Right lobe of liver (tissue), 6 donors: Measurements from ENCODE around the gene ABHD11. TPM values are rescaled to one million over a fixed set of nuclear protein-coding genes. Genes with fewer than 3 reads are reported as not detected.
A peak's percentile ranks its signal among the peaks of the same experiment; 100 is the strongest.

ENCODE experiments used
- ATAC-seq, 4 donors: fragments of 200-7000 bp; cut with Tn5 transposase; one replicate each; pipeline ENCODE4 v1.9.1; 2020; ENCODE audit warnings: mild to moderate bottlenecking in 4 of 4, moderate library complexity in 4 of 4
- DNase-seq, 3 donors: peaks; one replicate each; pipeline ENCODE4 v3.0.0-alpha.2; 2020
- H3K27ac ChIP-seq, 3 donors: fragments of 200-600 bp; one replicate each; pipeline ENCODE4 v1.8.0; 2022
- H3K27me3 ChIP-seq, 2 donors: fragments of 200-600 bp; one replicate each; pipeline ENCODE4 v1.8.0; 2022
- H3K36me3 ChIP-seq, 4 donors: fragments of 200-600 bp; sonication (generic) in 1 of 4; one replicate each; pipeline versions ENCODE4 v1.5.1 to v1.8.0; 2017 to 2022; ENCODE audit warnings: control low read depth in 1 of 4
- H3K4me1 ChIP-seq, 4 donors: fragments of 200-600 bp; sonication (generic) in 1 of 4; one replicate each; pipeline versions ENCODE4 v1.5.1 to v1.8.0; 2017 to 2022; ENCODE audit warnings: control low read depth in 1 of 4
- H3K4me3 ChIP-seq, 3 donors: fragments of 200-600 bp; one replicate each; pipeline ENCODE4 v1.8.0; 2022
- H3K9me3 ChIP-seq, 4 donors: fragments of 200-600 bp; sonication (generic) in 1 of 4; one replicate each; pipeline versions ENCODE4 v1.5.1 to v1.8.0; 2017 to 2022; ENCODE audit warnings: control low read depth in 1 of 4
- CTCF ChIP-seq, 4 donors: fragments of 200-600 bp in 3 of 4; fragments of 450-650 bp in 1 of 4; IDR thresholded peaks; one replicate each; pipeline versions ENCODE4 v1.5.1 to v1.8.0; 2016 to 2022; ENCODE audit warnings: antibody characterized with exemption in 4 of 4, mild to moderate bottlenecking in 2 of 4
- POLR2A ChIP-seq: fragments of 450-650 bp; IDR thresholded peaks from one replicate; pipeline ENCODE4 v1.6.1; 2017; ENCODE audit warnings: antibody characterized with exemption, mild to moderate bottlenecking
- WGBS: methylation state at CpG from one replicate; pipeline ENCODE4 v1.1.6; 2018; ENCODE audit warnings: low coverage, low lambda C conversion rate; ENCODE audit not compliant: insufficient coverage; ENCODE audit errors: missing lambda C conversion rate; 5-methylcytosine and 5-hydroxymethylcytosine counted together
- intact Hi-C, 2 donors: fragments of 100-400 bp; cut with DNase I; formaldehyde crosslinking; loops; one replicate each; pipeline versions ENCODE4 v1.11.2 to v1.14.1; 2022
- total RNA-seq, 6 experiments: library from RNA; depleted of rRNA in 2 of 6; stranded (reverse); fragments of >200 nt in 2 of 6; fragmentation: NEBNext Ultra II Directional in 3 of 6; extraction: Animal tissue kit (Norgen Biotek cat#: 25700) in 3 of 6; gene quantifications; one replicate each; pipeline versions ENCODE4 v1.1.0 to v1.2.4, GENCODE V29; 2016 to 2023
- donor health status: DM: no; HTN: yes; CAD: no.
- donor health status: DM: no; HTN: no; CAD: no.
- donor health status: DM: no; HTN: no; CAD: no.
- donor health status: DM: no; HTN: yes; CAD: no.
- donor health status: DM: no; HTN: yes; CAD: no.

Gene ABHD11
- total RNA-seq, 6 experiments from 2014 or later = 5.6 to 8.4 (median 7.0) TPM

- H3K4me3 ChIP-seq = no peak overlapping the region
- intact Hi-C loops = no loop called here
- no peaks in the 10 kb centered on the region for H3K27me3 ChIP-seq
- no peak for ATAC-seq
- TF ChIP-seq POLR2A = no peak
- no peak for TF ChIP-seq CTCF (IDR thresholded peaks at IDR 0.05)
- WGBS = 76% methylated on average over 5 of the region's 5 CpGs
- H3K9me3 ChIP-seq = no peaks in the 10 kb centered on the region
- no peaks in the 10 kb centered on the region for H3K36me3 ChIP-seq
- peak overlapping the region in 2 of 3 donors; percentile 30 to 47 for H3K27ac ChIP-seq
- peaks cover 0 to 8% (median 1%) of the 10 kb centered on the region in 4 donors for H3K4me1 ChIP-seq
- DNase-seq = no peak
Measured at GRCh38 chr7:73740771-73741170, 2.2 kb upstream of the ABHD11 start.

GRCh38 chr7:73740212-73740611 lies 1.6 kb upstream of the ABHD11 start:
- 85% methylated on average over 6 of the region's 7 CpGs for whole genome bisulfite sequencing
- Histone ChIP-seq H3K27ac (peak overlapping the region in 2 of 3 donors; percentile 30 to 47), H3K4me3 (no peak overlapping the region), H3K27me3 (no peaks in the 10 kb centered on the region), H3K9me3 (no peaks in the 10 kb centered on the region), H3K36me3 (no peaks in the 10 kb centered on the region), H3K4me1 (peaks cover 0 to 8% (median 1%) of the 10 kb centered on the region in 4 donors)
- no peak for DNase-seq
- no peak for ATAC-seq
- TF ChIP-seq POLR2A (no peak), CTCF (IDR thresholded peaks at IDR 0.05) (no peak)
- intact Hi-C loops = no loop called here

- 52% methylated on average over 9 of the region's 13 CpGs for WGBS
- intact Hi-C loops = loop anchor here in 1 of 2 donors (10.0 kb wide), 1 partner anchor 115 kb away; no protein-coding TSS in a partner anchor
- no peak for ATAC-seq
- TF ChIP-seq CTCF (IDR thresholded peaks at IDR 0.05) = no peak
- no peak for TF ChIP-seq POLR2A
- Histone ChIP-seq H3K9me3 (no peaks in the 10 kb centered on the region), H3K4me3 (peak overlapping the region; percentile 84 to 93 (median 91)), H3K36me3 (no peaks in the 10 kb centered on the region), H3K4me1 (peaks cover 0 to 8% (median 1%) of the 10 kb centered on the region in 4 donors), H3K27ac (peak overlapping the region; percentile 94 to 100 (median 96)), H3K27me3 (no peaks in the 10 kb centered on the region)
- DNase-seq = no peak
Measured at GRCh38 chr7:73739387-73739767, 775 bp upstream of the ABHD11 start.

- ATAC-seq (peak; percentile 8 to 29 (median 16)), DNase-seq (peak in 2 of 3 donors; percentile 67 to 68)
- Histone ChIP-seq H3K4me1 (peaks cover 0 to 8% (median 1%) of the 10 kb centered on the region in 4 donors), H3K27me3 (no peaks in the 10 kb centered on the region), H3K4me3 (peak overlapping the region; percentile 84 to 93 (median 91)), H3K36me3 (no peaks in the 10 kb centered on the region), H3K27ac (peak overlapping the region; percentile 63 to 72 (median 64)), H3K9me3 (no peaks in the 10 kb centered on the region)
- intact Hi-C loops = loop anchor here in 1 of 2 donors (10.0 kb wide), 1 partner anchor 117 kb away; no protein-coding TSS in a partner anchor
- TF ChIP-seq CTCF (IDR thresholded peaks at IDR 0.05) (no peak), POLR2A (no peak)
- whole genome bisulfite sequencing = under 1% methylated on average over 16 of the region's 24 CpGs
Measured at GRCh38 chr7:73738220-73738611, 386 bp downstream of the ABHD11 start.
